ENCODE results near the gene SLC16A13. TPM values are rescaled to one million over a fixed set of nuclear protein-coding genes. Genes with fewer than 3 reads are reported as not detected.

The SLC16A13 gene
- total and polyA plus RNA-seq, 2 experiments from 2014 or later = 1.1 TPM; not detected in 1

DNA sequence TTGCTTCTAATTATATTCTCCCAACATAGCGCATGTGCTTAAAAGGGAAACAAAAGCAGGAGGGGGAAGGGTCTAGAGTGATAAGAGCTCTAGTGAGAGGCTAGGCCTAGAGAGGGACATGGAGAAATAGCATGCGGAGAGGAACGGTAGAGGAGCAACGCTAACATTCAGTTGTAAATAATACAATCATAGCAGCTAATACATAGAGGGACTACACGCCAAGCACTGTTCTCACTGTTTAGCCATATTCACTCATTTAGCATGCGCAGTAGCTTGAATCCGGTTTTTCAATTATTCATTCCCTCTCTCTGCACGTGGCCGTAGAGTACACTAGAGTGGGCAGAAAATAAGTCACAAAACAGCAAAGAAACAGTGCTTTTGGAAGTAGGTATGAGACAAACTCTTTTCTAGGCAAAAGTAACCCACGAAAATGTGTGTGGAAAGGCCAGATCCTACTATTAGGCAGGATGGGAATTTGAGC is 41.7 kb upstream of the SLC16A13 start:
- Histone ChIP-seq H4K20me1 (ENCODE audit: insufficient read depth) (no peaks in the 10 kb centered on the region), H3K9me2 (ENCODE audit: insufficient read depth) (no peaks in the 10 kb centered on the region), H3K4me3 (no peak overlapping the region), H2AFZ (no peak overlapping the region), H3K4me2 (ENCODE audit: unreplicated experiment) (no peak overlapping the region), H3K27ac (no peak overlapping the region), H3K36me3 (ENCODE audit: low read depth) (no peaks in the 10 kb centered on the region; the same call in 1 of the 2 replicates), H3K27me3 (replicated peaks; ENCODE audit: insufficient read depth) (no peaks in the 10 kb centered on the region), H3K9ac (no peak overlapping the region), H3K79me2 (ENCODE audit: insufficient read depth) (no peaks in the 10 kb centered on the region), H3K9me3 (ENCODE audit: low read depth) (no peaks in the 10 kb centered on the region), H3F3A (ENCODE audit: insufficient read depth) (no peaks in the 10 kb centered on the region), H3K4me1 (ENCODE audit: insufficient read depth) (no peaks in the 10 kb centered on the region)
- in situ Hi-C loops (cut with MboI) = no loop called here
- no peak for TF ChIP-seq EZH2 (IDR thresholded peaks at IDR 0.05; ENCODE audit: insufficient read depth, poor library complexity, severe bottlenecking)
- TF ChIP-seq EZH2phosphoT487 (IDR thresholded peaks at IDR 0.05; ENCODE audit: insufficient read depth, low read depth) = no peak
- DNase-seq = no peak
- 91 to 92% methylated on average over 10 of the region's 10 CpGs for WGBS, 2 experiments (ENCODE audit: low coverage in 1 of 2, low lambda C conversion rate in 2 of 2, missing lambda C conversion rate in 2 of 2)

DNA sequence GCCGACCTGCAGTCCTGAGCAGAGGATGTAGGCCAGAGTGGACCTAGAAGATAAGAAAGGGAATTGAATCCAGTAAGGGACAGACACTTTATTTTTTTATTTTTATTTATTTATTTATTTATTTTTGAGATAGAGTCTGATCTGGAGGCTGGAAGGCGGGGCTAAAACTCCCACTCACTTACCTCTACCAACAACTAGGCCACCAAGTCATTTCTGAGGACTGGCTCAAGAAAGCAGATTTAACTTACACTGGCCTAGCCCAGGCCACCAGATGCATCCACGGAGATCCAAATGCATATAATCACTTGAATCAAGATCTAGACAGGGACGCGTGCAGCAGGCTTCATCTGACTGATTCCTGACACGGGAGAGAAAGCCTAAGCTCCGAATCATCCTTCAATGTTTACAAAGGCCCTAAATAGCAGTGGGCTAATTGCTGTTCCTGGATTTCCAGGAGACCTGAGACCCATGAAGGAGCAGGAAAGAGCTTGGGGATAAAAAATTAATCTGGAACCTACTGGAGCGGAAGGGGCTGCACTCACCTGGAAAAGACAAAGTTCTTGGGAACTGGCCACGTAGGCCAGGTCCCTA is 41.1 kb upstream of the SLC16A13 start:
- no peaks in the 10 kb centered on the region for H3K27me3 ChIP-seq (replicated peaks; ENCODE audit: insufficient read depth)
- H3K79me2 ChIP-seq (ENCODE audit: insufficient read depth) = no peaks in the 10 kb centered on the region
- TF ChIP-seq EZH2 (IDR thresholded peaks at IDR 0.05; ENCODE audit: insufficient read depth, poor library complexity, severe bottlenecking) = no peak
- no peak for TF ChIP-seq EZH2phosphoT487 (IDR thresholded peaks at IDR 0.05; ENCODE audit: insufficient read depth, low read depth)
- in situ Hi-C loops (cut with MboI) = no loop called here
- whole genome bisulfite sequencing, 2 experiments (ENCODE audit: low coverage in 1 of 2, low lambda C conversion rate in 2 of 2, missing lambda C conversion rate in 2 of 2) = 82% methylated on average over 9 of the region's 9 CpGs
- H3K9ac ChIP-seq = no peak overlapping the region
- no peaks in the 10 kb centered on the region for H3K4me1 ChIP-seq (ENCODE audit: insufficient read depth)
- H3K4me3 ChIP-seq = no peak overlapping the region
- H3K9me3 ChIP-seq (ENCODE audit: low read depth) = no peaks in the 10 kb centered on the region
- H4K20me1 ChIP-seq (ENCODE audit: insufficient read depth) = no peaks in the 10 kb centered on the region
- H3K4me2 ChIP-seq (ENCODE audit: unreplicated experiment) = no peak overlapping the region
- H2AFZ ChIP-seq = no peak overlapping the region
- no peak overlapping the region for H3K27ac ChIP-seq
- H3F3A ChIP-seq (ENCODE audit: insufficient read depth) = no peaks in the 10 kb centered on the region
- H3K9me2 ChIP-seq (ENCODE audit: insufficient read depth) = no peaks in the 10 kb centered on the region
- no peaks in the 10 kb centered on the region; the same call in 1 of the 2 replicates for H3K36me3 ChIP-seq (ENCODE audit: low read depth)
- peak; percentile 21 for DNase-seq

DNA sequence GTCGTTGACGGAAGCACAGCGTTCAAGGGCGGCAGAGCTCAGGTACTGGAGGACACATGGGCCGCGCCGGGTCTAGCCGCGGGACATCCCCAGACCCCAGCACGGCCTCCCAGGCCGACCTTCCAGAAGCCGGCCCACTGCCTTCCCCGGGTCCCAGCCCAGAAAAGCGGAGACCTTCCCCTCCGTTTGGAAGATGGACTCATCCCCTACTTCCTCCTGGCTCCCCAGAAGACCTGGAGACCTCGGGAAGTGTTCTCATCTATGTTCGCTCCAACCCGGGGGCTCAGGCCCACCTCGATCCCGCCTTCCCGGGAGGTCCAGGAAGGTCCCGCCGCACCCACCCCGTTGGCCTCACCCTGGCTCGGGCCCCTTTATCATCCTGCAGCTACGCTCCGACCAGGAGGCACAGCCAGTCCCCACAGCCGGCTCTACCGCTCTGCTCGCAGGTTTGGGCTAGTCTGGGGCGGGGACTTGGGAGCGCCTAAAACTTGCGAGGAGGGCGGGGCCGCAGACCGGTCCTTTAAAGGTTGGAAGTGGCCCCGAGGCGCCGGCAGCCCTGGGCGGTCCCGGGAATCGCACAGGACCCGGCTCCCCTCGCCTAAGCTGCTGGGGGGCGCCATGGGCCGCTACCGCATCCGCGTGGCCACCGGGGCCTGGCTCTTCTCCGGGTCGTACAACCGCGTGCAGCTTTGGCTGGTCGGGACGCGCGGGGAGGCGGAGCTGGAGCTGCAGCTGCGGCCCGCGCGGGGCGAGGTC is 40.1 kb upstream of the SLC16A13 start, which contains the start of gene ALOX12:
TSS of gene ALOX12 (plus strand) at position 550 of the 756 bp plus-strand sequence. CDS start at position 619, 69 bp downstream.
- Histone ChIP-seq H3K4me3 (peak within 1 kb of the TSS; percentile 48), H3K36me3 (ENCODE audit: low read depth) (no peaks in the 10 kb centered on the region; the same call in 1 of the 2 replicates), H3F3A (ENCODE audit: insufficient read depth) (no peaks in the 10 kb centered on the region), H3K9me2 (ENCODE audit: insufficient read depth) (no peaks in the 10 kb centered on the region), H3K27ac (no peak within 1 kb of the TSS), H4K20me1 (ENCODE audit: insufficient read depth) (no peaks in the 10 kb centered on the region), H3K9me3 (ENCODE audit: low read depth) (no peaks in the 10 kb centered on the region), H3K4me1 (ENCODE audit: insufficient read depth) (no peaks in the 10 kb centered on the region), H3K4me2 (ENCODE audit: unreplicated experiment) (peak within 1 kb of the TSS; percentile 42), H2AFZ (peak within 1 kb of the TSS; percentile 29), H3K27me3 (replicated peaks; ENCODE audit: insufficient read depth) (no peaks in the 10 kb centered on the region), H3K9ac (peak within 1 kb of the TSS; percentile 7; the same call in 1 of the 2 replicates), H3K79me2 (ENCODE audit: insufficient read depth) (no peaks in the 10 kb centered on the region)
- WGBS, 2 experiments (ENCODE audit: low coverage in 1 of 2, low lambda C conversion rate in 2 of 2, missing lambda C conversion rate in 2 of 2) = 22 to 24% methylated on average over 38 to 45 of the region's 64 CpGs
- TF ChIP-seq EZH2 (IDR thresholded peaks at IDR 0.05; ENCODE audit: insufficient read depth, poor library complexity, severe bottlenecking) (no peak), EZH2phosphoT487 (IDR thresholded peaks at IDR 0.05; ENCODE audit: insufficient read depth, low read depth) (no peak)
- DNase-seq = peak; percentile 43
- in situ Hi-C loops (cut with MboI) = no loop called here

DNA sequence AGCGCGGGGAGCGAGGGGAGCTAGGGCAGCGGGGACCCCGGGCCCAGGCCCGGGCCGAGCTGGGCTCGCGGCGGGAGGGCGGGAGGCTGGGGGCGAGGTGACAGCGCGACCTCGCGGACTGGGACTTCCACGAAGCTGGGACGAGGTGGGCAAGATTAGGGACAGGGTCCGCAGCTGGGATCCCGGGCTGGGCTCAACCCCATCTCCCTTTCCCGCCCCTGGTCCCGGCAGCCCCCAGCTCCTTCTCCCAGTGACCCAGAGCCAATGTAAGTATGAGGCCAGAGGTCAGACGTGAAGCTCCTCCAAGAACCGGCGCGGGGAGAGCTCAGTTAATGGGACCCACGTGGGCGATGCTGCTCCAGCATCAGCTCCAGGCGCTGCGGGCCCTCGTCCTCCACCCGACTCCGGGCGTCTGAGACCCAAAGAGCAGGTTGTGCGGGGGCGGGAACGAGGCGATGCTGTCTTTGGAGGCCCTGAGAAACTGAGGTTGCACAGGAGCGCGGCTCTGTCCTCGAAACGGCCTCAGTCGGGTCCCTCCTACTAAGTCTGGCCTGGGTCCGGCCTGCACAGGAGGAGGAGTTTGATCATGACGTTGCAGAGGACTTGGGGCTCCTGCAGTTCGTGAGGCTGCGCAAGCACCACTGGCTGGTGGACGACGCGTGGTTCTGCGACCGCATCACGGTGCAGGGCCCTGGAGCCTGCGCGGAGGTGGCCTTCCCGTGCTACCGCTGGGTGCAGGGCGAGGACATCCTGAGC is 39.4 kb upstream of the SLC16A13 start:
- Histone ChIP-seq H3K9me3 (ENCODE audit: low read depth) (no peaks in the 10 kb centered on the region), H3K4me3 (peak overlapping the region; percentile 48), H2AFZ (no peak overlapping the region), H3K36me3 (ENCODE audit: low read depth) (peaks cover 4% of the 10 kb centered on the region; the same call in 1 of the 2 replicates), H3K27me3 (replicated peaks; ENCODE audit: insufficient read depth) (no peaks in the 10 kb centered on the region), H3K9ac (no peak overlapping the region), H3K4me2 (ENCODE audit: unreplicated experiment) (peak overlapping the region; percentile 42), H3K27ac (no peak overlapping the region), H3F3A (ENCODE audit: insufficient read depth) (no peaks in the 10 kb centered on the region), H3K4me1 (ENCODE audit: insufficient read depth) (no peaks in the 10 kb centered on the region), H3K79me2 (ENCODE audit: insufficient read depth) (no peaks in the 10 kb centered on the region), H3K9me2 (ENCODE audit: insufficient read depth) (no peaks in the 10 kb centered on the region), H4K20me1 (ENCODE audit: insufficient read depth) (no peaks in the 10 kb centered on the region)
- in situ Hi-C loops (cut with MboI) = no loop called here
- TF ChIP-seq EZH2 (IDR thresholded peaks at IDR 0.05; ENCODE audit: insufficient read depth, poor library complexity, severe bottlenecking) (no peak), EZH2phosphoT487 (IDR thresholded peaks at IDR 0.05; ENCODE audit: insufficient read depth, low read depth) (no peak)
- WGBS, 2 experiments (ENCODE audit: low coverage in 1 of 2, low lambda C conversion rate in 2 of 2, missing lambda C conversion rate in 2 of 2) = 55 to 69% methylated on average over 36 to 58 of the region's 58 CpGs
- no peak for DNase-seq
